Activated naive CD4-positive, alpha-beta T cell treated with anti-CD3 and anti-CD28 coated beads, Interleukin-2, amount 50 U/mL, for 16 hours (primary cell): ENCODE measurements around the gene MCTP1.

Experiments
- DNase-seq: peaks from one replicate; pipeline ENCODE4 v3.0.0-alpha.2; 2020

Gene MCTP1

GRCh38 chr5:95284572-95285408 lies at the start of gene MCTP1:
TSS of gene MCTP1 (minus strand) at chr5:95285094.
- DNase-seq, result no peak

DNA sequence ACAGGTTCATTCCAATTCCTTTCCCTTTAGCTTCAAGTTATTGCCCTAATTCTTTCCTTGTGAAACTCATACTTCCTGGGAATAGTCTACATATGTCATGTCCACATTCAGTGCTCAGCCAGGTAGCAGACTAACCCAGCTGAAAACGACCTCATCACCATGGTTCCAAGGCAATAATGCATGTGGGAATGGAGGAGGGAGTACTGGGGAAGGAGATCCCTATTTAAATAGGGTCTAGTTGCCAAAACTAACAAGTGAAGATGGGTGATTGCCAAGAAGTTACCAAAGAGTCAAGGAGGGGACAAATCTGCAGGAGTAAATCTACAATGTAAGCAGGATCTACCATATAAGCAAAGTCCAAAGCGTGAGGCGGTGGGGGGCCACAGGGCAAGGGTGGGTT lies 47.3 kb upstream of the MCTP1 start:
- no peak for DNase-seq

GRCh38 chr5:95331358-95331757 lies 46.5 kb upstream of the MCTP1 start:
- DNase-seq, result no peak

GRCh38 chr5:95327211-95327610 lies 42.3 kb upstream of the MCTP1 start:
- no peak for DNase-seq

DNA sequence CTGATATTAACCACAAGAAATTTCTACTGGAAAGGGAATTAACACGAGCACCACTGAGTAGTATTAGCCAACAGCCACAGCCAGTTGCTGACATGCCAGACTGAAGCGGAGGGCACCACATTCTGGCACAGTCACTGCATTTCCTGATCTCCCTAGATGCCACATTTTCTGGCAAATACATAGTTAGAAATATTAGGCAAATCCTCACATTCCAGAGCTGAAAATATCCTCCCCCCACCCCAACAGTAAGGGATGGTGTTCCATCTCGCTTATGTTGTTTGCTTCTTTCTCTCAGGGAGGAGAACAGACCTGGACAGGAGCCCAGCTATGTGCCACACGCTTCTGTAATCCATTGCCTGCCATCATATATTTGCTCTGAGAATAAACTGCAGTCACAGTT lies 32.8 kb upstream of the MCTP1 start:
- no peak for DNase-seq

DNA sequence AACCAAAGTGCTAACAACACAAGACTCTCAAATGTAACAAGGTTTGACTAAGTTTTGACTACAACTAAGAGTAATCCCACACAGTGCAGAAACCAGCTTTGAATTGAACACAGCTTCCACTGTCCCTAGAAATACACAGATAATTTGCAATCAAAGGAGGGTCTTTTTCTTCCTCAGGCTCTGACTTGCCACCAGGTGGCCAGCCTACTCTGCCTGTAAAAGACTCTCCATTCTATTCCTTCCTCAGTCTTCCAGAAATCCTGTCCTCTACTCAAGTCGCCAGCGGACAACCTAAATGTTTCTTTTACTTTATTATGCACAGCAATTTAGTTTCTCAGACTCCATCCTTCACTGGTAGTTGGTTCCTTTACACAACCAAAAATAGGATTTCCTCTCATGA lies 32.2 kb upstream of the MCTP1 start:
- no peak for DNase-seq

DNA sequence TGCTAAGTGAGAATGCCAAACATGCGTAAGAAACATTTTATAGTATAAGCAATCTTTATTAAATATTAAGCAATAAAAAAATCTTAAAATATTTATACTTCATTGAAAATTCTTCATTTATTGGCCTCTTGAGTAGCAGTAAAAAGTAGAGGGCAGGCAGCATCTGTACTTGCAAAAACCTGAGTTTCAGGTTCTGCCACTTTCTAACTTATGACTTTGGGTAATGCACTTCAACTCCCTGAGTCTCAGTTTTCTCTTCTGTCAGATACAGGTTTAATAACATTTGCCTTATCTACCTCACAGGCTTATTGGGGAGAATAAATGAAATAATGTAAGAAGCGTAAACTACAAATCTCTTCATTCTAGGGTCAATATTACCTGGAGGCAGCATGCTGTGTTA lies 19.8 kb upstream of the MCTP1 start:
- DNase-seq, result no peak

DNA sequence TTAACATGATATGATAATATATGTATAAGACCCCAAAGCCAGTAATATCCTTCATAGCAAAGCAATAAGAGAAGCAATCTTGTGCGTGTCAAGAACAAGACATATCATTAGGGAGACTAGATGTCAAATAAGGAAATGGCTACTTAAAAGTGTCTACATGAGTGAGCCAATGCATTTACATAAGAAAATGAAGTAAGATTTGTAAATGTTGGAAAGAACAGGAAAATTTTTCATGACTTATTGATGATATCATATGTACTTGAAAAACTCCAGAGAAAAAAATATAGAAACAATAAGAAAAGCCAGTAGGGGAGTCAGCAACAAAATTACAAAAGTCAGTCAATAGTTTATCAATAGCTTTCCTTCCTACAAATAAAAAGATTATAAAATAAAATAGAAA lies 13.8 kb upstream of the MCTP1 start:
- no peak for DNase-seq

- DNase-seq, result no peak
Observed at GRCh38 chr5:95296291-95296690, 11.4 kb upstream of the MCTP1 start.

DNA sequence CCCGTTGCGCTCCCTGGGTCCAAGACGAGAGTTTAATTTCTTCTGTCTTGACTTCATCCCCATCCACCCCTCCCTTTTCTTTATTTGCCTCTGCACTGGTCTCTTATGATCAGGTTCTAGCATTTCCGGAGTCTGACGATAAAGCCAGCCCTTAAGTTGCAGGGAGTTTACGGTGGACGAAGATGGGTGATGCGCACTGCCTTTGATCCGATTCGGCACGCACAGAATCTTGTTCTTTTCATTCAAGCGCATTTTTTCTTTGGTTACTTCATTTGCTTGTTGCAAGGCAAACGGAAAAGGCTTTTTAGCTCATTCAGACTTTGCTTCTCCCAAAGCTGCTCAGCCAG lies 488 bp upstream of the MCTP1 start:
- DNase-seq, result no peak

GRCh38 chr5:95283761-95284571 lies 928 bp downstream of the MCTP1 start:
- DNase-seq, result no peak

GRCh38 chr5:95283022-95283615 lies 1.8 kb downstream of the MCTP1 start:
- DNase-seq, result no peak

- no peak for DNase-seq
Observed at GRCh38 chr5:95281226-95281625, 3.7 kb downstream of the MCTP1 start.

DNA sequence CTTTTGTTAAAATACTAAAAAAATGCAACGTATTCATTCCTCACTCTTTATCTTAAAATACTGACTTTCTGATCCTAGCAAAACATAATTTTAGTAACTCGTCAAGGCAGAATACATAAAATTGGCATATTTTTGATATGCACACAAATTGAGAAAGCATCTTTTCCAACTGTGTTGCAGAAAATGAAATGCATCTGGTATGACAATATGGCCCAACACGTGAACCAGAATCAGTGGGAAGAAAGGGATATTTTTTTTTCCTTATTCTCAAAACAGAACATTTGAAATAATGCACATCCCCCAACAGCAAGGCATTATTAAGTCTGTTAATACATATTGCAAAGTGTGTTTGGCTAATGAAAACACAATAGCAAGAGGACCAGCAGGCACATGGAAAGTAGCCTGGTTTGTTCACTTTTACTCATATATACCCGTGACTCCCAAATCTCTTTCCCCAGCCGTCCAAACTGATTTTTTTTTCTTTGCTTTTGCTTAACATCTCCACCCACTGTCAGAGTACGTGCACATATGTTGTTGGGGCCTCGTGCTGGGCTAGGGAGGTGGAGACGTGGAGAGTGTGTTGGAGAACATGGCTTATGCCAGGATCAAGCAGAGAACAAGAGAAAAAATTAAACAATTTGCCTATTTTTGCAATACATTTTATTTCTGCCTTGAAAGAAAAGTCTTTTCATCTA lies 4.3 kb downstream of the MCTP1 start:
- no peak for DNase-seq

- no peak for DNase-seq
Observed at GRCh38 chr5:95274011-95274410, 10.9 kb downstream of the MCTP1 start.

- DNase-seq, result no peak
Observed at GRCh38 chr5:95272316-95272929, 12.5 kb downstream of the MCTP1 start.

DNA sequence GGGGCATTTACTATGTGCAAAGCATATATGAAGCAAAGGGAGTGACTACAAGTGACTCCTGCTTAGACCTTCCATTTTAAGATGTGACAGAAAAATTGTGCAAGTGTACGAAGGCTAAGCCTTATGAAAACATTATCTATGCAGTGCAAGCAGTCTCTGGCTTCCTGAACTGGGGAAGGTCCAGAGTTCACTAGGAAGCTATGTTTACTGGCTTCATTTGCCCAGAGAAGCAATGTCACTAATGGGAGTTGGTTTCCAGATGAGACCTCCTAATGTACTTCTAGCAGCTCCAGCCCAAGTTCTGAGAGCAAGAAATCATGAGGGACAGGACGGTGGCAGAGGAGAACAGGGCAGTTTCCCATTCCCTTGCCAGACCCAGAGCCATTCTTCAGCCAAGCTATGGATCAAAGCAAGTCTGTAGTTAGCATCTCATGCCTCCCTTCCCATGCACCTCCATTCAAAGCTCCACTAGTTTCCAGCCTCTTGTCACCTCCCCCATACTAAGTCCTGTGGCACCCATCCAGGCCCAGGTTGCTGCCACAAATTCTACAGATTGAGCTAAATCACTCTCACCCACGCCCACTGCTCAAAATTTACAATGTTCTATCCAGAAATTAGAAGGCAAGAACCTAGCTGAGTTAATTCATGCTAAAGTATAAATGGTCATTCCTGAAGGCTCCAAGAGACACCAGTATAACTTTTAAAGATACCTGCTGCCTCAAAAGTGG lies 21.8 kb downstream of the MCTP1 start:
- no peak for DNase-seq

DNA sequence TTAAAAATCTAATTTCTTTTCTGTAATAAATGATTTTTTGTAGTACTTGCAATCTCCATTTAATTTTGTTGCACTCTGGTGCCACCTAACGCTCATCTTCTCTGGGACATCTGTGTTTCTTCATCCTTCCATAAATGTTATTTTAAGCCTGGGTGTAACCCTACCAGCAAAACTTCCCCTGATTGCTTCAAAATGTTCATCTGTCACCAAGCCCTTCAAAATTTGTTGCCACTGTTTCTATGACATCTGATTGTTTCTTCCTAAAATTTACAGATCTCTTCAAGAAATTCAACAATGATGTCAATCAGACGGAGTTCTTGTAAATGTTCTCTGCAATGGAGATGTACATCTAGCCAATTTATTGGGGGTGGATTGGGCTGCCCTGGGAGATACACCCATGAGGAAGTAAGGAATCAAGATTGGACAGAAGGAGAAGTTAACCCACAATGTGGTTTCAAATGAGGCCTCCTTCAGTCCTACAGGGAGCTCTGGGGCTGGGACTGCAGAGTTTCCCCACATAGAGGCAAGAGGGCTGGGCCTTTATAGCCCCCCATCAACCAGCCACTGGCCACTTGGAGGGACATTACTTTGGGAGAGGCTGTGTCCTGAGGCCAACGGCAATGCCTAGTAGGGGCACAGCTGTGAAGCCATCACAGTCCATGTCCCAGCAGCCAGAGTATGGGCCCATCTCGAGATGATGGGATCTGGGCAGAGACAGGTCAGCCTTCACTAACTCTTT lies 23.3 kb downstream of the MCTP1 start:
- no peak for DNase-seq

DNA sequence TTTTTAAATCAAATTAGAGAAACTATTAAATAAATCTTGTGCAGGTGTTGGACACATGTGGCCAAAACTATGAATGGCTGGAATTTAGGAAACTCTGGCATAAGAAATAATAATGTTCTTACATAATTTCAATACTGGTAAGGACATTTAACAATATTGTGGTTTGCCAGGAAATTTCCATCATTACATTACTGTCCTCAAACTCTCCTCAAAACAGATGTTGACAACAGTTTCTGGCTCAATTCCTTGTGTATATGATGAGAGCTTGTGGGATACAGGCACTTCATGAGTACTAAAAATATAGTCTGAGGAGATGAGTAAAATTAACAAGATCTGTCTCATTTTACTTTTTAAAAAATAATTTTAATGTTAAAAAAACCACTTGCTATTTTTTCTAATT lies 27.9 kb downstream of the MCTP1 start:
- no peak for DNase-seq

GRCh38 chr5:95256446-95256845 lies 28.4 kb downstream of the MCTP1 start:
- DNase-seq, result no peak

- DNase-seq, result no peak
Observed at GRCh38 chr5:95252801-95253200, 32.1 kb downstream of the MCTP1 start.
